GM12878 (cell line): ENCODE data around the gene RAD23B.

Source experiments
- ESRRA ChIP-seq: IDR thresholded peaks from 2 replicates; pipeline ENCODE4 v1.6.1; 2012; ENCODE audit warnings: mild to moderate bottlenecking, low read length, improper control_type of control experiment
- FOS ChIP-seq: IDR thresholded peaks from 3 replicates; pipeline ENCODE4 v1.6.1; 2011; ENCODE audit warnings: borderline replicate concordance; ENCODE audit not compliant: insufficient read length; ENCODE audit errors: extremely low read depth
- FOXM1 ChIP-seq: IDR thresholded peaks from 2 replicates; pipeline ENCODE4 v1.6.1; 2012; ENCODE audit warnings: low read depth, mild to moderate bottlenecking, inconsistent platforms, low read length, moderate library complexity
- MXI1 ChIP-seq: fragments of 150-350 bp; IDR thresholded peaks from 2 replicates; pipeline ENCODE4 v1.6.1; 2011; ENCODE audit warnings: low read depth, mild to moderate bottlenecking, inconsistent platforms, low read length, improper control_type of control experiment
- RBBP5 ChIP-seq: fragments of 200-600 bp; sonication (generic); conservative IDR thresholded peaks from 2 replicates; pipeline ENCODE4 v1.6.1; 2016
- ZSCAN29 ChIP-seq: fragments of 450-650 bp; IDR thresholded peaks from 2 replicates; pipeline ENCODE4 v1.6.1; 2017; ENCODE audit warnings: mild to moderate bottlenecking, moderate library complexity
- TF ChIP-seq, protein P1 (sequence below), 3 experiments: IDR thresholded peaks in 2 of 3; conservative IDR thresholded peaks in 1 of 3; 2 replicates each; pipeline ENCODE4 v1.5.1; 2011; ENCODE audit warnings: low read depth in 3 of 3, low read length in 3 of 3, mild to moderate bottlenecking in 3 of 3, control low read depth in 2 of 3, moderate library complexity in 2 of 3, inconsistent platforms in 1 of 3, mixed read lengths in 1 of 3; ENCODE audit not compliant: control insufficient read depth in 2 of 3, insufficient read depth in 1 of 3; ENCODE audit errors: extremely low read depth in 1 of 3
- TF ChIP-seq, protein P2 (sequence below): IDR thresholded peaks from 2 replicates; pipeline ENCODE4 v1.6.1; 2012; ENCODE audit warnings: low read length, inconsistent platforms

DNA sequence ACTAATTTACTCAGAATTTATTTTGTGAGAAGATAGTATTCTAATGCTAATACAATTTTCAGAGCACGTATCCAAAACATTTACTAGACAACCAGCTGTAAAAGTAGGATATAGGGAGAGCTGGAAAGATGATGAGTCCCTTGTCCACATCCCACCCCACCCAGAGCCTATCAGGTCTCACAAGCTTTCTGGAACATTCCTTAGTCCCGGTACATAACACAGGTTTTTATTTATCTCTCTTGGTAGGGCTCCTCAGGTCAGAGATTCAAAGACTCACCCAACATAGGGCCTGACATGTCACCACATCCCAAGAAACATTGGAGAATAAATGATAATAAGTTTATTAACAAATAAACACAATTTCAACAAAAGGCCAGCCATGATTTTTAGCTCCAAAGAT, 13.8 kb upstream of the RAD23B start:
- TF ChIP-seq, protein P1, sequence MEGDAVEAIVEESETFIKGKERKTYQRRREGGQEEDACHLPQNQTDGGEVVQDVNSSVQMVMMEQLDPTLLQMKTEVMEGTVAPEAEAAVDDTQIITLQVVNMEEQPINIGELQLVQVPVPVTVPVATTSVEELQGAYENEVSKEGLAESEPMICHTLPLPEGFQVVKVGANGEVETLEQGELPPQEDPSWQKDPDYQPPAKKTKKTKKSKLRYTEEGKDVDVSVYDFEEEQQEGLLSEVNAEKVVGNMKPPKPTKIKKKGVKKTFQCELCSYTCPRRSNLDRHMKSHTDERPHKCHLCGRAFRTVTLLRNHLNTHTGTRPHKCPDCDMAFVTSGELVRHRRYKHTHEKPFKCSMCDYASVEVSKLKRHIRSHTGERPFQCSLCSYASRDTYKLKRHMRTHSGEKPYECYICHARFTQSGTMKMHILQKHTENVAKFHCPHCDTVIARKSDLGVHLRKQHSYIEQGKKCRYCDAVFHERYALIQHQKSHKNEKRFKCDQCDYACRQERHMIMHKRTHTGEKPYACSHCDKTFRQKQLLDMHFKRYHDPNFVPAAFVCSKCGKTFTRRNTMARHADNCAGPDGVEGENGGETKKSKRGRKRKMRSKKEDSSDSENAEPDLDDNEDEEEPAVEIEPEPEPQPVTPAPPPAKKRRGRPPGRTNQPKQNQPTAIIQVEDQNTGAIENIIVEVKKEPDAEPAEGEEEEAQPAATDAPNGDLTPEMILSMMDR (IDR thresholded peaks at IDR 0.05 in 2 of 3, conservative IDR thresholded peaks at IDR 0.05 in 1 of 3; ENCODE audit: control insufficient read depth in 2 of 3, extremely low read depth in 1 of 3, insufficient read depth in 1 of 3, low read depth in 3 of 3, low read length in 3 of 3): no peak
- TF ChIP-seq ESRRA (no peak), FOXM1 (no peak), ZSCAN29 (no peak), RBBP5 (no peak), MXI1 (no peak), FOS (no peak)
- TF ChIP-seq, protein P2, sequence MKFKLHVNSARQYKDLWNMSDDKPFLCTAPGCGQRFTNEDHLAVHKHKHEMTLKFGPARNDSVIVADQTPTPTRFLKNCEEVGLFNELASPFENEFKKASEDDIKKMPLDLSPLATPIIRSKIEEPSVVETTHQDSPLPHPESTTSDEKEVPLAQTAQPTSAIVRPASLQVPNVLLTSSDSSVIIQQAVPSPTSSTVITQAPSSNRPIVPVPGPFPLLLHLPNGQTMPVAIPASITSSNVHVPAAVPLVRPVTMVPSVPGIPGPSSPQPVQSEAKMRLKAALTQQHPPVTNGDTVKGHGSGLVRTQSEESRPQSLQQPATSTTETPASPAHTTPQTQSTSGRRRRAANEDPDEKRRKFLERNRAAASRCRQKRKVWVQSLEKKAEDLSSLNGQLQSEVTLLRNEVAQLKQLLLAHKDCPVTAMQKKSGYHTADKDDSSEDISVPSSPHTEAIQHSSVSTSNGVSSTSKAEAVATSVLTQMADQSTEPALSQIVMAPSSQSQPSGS: no peak
